ENCODE data around the gene DLX5.

DNA sequence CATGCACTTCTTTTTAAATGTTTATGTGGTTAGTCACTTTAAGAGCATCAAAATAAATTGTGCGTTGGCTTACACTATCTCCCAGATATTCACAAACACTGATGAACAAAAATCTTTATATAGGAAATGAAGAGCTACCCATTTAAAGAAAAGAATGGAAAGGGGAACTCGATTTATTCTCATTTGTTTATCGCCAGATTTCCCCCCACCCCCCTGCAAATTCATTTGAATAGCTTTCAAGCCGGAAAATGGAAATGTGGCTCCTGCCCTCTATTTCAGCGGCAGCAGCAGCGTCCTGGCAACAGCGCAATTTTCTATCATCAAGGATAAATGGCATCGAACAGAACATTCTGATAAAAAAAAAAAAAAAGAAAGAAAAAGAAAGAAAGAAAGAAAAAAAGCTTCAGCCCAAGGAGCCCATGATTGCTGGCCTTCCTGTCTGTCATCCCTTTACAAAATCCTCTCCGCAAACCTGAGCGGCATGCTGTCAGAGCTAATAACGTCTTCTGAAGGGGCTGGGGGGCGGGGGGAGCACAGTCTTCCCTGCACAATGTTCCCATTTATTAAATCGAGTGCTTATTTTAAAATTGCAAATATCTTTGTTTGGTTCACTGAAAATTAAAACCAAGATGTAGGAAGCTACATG, 33.0 kb downstream of the DLX5 start:
- TF ChIP-seq CTCF (conservative IDR thresholded peaks at IDR 0.05 in 1 of 2, IDR thresholded peaks at IDR 0.05 in 1 of 2; ENCODE audit: low read depth in 1 of 2, low read length in 2 of 2) (no peak), EZH2 (IDR thresholded peaks at IDR 0.05; ENCODE audit: low read length, missing control alignments) (no peak)
